Testis (tissue), 2 donors: ENCODE data around the gene DPP10.

Experiments
- CTCF ChIP-seq, 3 experiments: fragments of 450-650 bp in 2 of 3; fragments of 200-600 bp in 1 of 3; sonication (generic) in 1 of 3; IDR thresholded peaks; one replicate each; pipeline ENCODE4 v1.5.1; 2016 to 2019; ENCODE audit warnings: antibody characterized with exemption in 3 of 3, mild to moderate bottlenecking in 2 of 3, moderate library complexity in 1 of 3
- POLR2A ChIP-seq: fragments of 450-650 bp; IDR thresholded peaks from one replicate; pipeline ENCODE4 v1.6.1; 2017; ENCODE audit warnings: antibody characterized with exemption, mild to moderate bottlenecking, moderate library complexity

GRCh38 chr2:115384399-115384798 lies 942.0 kb downstream of the DPP10 start:
- TF ChIP-seq CTCF (IDR thresholded peaks at IDR 0.05): no peak
- no peak for TF ChIP-seq POLR2A
